ENCODE results near the gene DAPK2. TPM values are rescaled to one million over a fixed set of nuclear protein-coding genes. Genes with fewer than 3 reads are reported as not detected.
A peak's percentile ranks its signal among the peaks of the same experiment; 100 is the strongest.

Gene DAPK2
- total and polyA plus RNA-seq, 2 of the 13 experiments (the other 11 are each of a cell fraction or from before 2014, with no cell fraction given): 0.33 to 0.63 TPM

GRCh38 chr15:63945007-63945788 lies 101.1 kb downstream of the DAPK2 start (continued):
- TF ChIP-seq ZSCAN21 (CRISPR knock-in tag; IDR thresholded peaks at IDR 0.05; ENCODE audit: borderline replicate concordance) (peak; percentile 33; the same call in 1 of the 2 replicates), ZNF407 (CRISPR knock-in tag; IDR thresholded peaks at IDR 0.05; ENCODE audit: not compliant biosample characterization) (peak; percentile 23), MXD1 (CRISPR knock-in tag; IDR thresholded peaks at IDR 0.05) (0 out of 2 replicates have a peak, but pooled peaks have one; percentile 31), ELF3 (CRISPR knock-in tag; IDR thresholded peaks at IDR 0.05) (no peak; the same call in 1 of the 2 replicates), ZNF274 (CRISPR knock-in tag; IDR thresholded peaks at IDR 0.05) (0 out of 2 replicates have a peak, but pooled peaks have one; percentile 3), MEF2D (CRISPR knock-in tag; IDR thresholded peaks at IDR 0.05) (0 out of 2 replicates have a peak, but pooled peaks have one; percentile 14), ZNF136 (CRISPR knock-in tag; IDR thresholded peaks at IDR 0.05; ENCODE audit: low read depth) (0 out of 2 replicates have a peak, but pooled peaks have one; percentile 62), ZNF816 (CRISPR knock-in tag; IDR thresholded peaks at IDR 0.05; ENCODE audit: borderline replicate concordance) (peak; percentile 72; the same call in 1 of the 2 replicates), KAT8 (CRISPR knock-in tag; IDR thresholded peaks at IDR 0.05) (0 out of 2 replicates have a peak, but pooled peaks have one; percentile 8), ZKSCAN1 (IDR thresholded peaks at IDR 0.05; ENCODE audit: low read length) (0 out of 2 replicates have a peak, but pooled peaks have one; percentile 13), ELK4 (CRISPR knock-in tag; IDR thresholded peaks at IDR 0.05; ENCODE audit: borderline replicate concordance) (no peak), ZNF501 (CRISPR knock-in tag; IDR thresholded peaks at IDR 0.05) (peak; percentile 14; the same call in 1 of the 2 replicates), ZNF280D (CRISPR knock-in tag; IDR thresholded peaks at IDR 0.05) (peak; percentile 35; the same call in 1 of the 2 replicates), THAP11 (CRISPR knock-in tag; IDR thresholded peaks at IDR 0.05) (0 out of 2 replicates have a peak, but pooled peaks have one; percentile 25), RARA (CRISPR knock-in tag; IDR thresholded peaks at IDR 0.05) (0 out of 2 replicates have a peak, but pooled peaks have one; percentile 8)

All from HepG2 (cell line).